WTC11 (cell line): ENCODE data around the gene SLC13A4.

ENCODE experiments used
- CTCF ChIP-seq: fragments of 200-600 bp; IDR thresholded peaks from 2 replicates; pipeline ENCODE4 v1.8.0; 2022; ENCODE audit warnings: antibody characterized with exemption
- FOXP1 ChIP-seq: sonication (generic); formaldehyde crosslinking; IDR thresholded peaks from 2 replicates; pipeline ENCODE4 v1.8.0; 2022; ENCODE audit warnings: missing genetic modification reagents, mild to moderate bottlenecking, moderate library complexity, borderline replicate concordance
- FOXP4 ChIP-seq: sonication (generic); formaldehyde crosslinking; IDR thresholded peaks from 2 replicates; pipeline ENCODE4 v1.8.0; 2022; ENCODE audit warnings: mild to moderate bottlenecking, missing genetic modification reagents
- USF1 ChIP-seq: sonication (generic); formaldehyde crosslinking; IDR thresholded peaks from 2 replicates; pipeline ENCODE4 v1.8.0; 2022; ENCODE audit warnings: mild to moderate bottlenecking, missing genetic modification reagents
- ZNF671 ChIP-seq: fragments of 250-450 bp; sonication (Bioruptor Pico); IDR thresholded peaks from 2 replicates; pipeline ENCODE4 v1.8.0; 2021; ENCODE audit warnings: mild to moderate bottlenecking

GRCh38 chr7:135685306-135686084 lies 42.5 kb downstream of the SLC13A4 start:
- no peak for TF ChIP-seq FOXP1 (CRISPR knock-in tag)
- TF ChIP-seq ZNF671 (CRISPR knock-in tag) = no peak
- TF ChIP-seq CTCF = no peak
- no peak for TF ChIP-seq FOXP4 (CRISPR knock-in tag)
- TF ChIP-seq USF1 (CRISPR knock-in tag) = no peak
